Right lobe of liver (tissue), 4 donors: ENCODE results near the gene RPL11.
"Not testable (repeated sequence)": the region's sequence is repeated elsewhere in the genome, so short reads cannot be mapped to it uniquely, and the experiment has no call there.

Experiments used
- CTCF ChIP-seq, 4 donors: fragments of 200-600 bp in 3 of 4; fragments of 450-650 bp in 1 of 4; IDR thresholded peaks; one replicate each; pipeline versions ENCODE4 v1.5.1 to v1.8.0; 2016 to 2022; ENCODE audit warnings: antibody characterized with exemption in 4 of 4, mild to moderate bottlenecking in 2 of 4
- POLR2A ChIP-seq: fragments of 450-650 bp; IDR thresholded peaks from one replicate; pipeline ENCODE4 v1.6.1; 2017; ENCODE audit warnings: antibody characterized with exemption, mild to moderate bottlenecking
- donor health status: DM: no; HTN: no; CAD: no.
- donor health status: DM: no; HTN: no; CAD: no.
- donor health status: DM: no; HTN: yes; CAD: no.

GRCh38 chr1:23688281-23688680 lies 3.3 kb upstream of the RPL11 start:
- not testable (repeated sequence) for TF ChIP-seq POLR2A; CTCF (IDR thresholded peaks at IDR 0.05)
